ENCODE measurements around the gene FAM227B. TPM values are rescaled to one million over a fixed set of nuclear protein-coding genes. Genes with fewer than 3 reads are reported as not detected.
A peak's percentile ranks its signal among the peaks of the same experiment; 100 is the strongest.
"Not testable (repeated sequence)": the region's sequence is repeated elsewhere in the genome, so short reads cannot be mapped to it uniquely, and the experiment has no call there.

The FAM227B gene
- total RNA-seq, 4 donors from 2014 or later, result 1.1 to 4.1 (median 2.9) TPM

DNA sequence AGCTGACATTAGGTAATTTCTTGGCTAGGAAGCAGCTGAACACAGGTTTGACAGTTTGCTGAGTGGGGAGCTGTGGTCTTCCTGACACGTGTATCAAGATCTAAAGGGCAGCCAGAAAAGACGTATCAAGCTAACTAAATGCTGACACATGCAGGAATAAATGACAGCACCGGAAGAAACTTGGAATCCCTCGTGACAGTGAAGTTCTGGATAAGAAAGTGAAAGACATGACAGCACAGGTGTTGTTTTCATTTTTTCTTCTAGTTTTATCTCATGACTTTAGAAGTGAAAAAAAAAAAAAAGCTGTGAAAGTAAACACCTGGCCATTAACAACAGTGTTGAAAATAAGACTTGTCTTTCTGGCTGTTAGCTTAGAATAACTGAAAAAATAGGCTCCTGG is 148.9 kb downstream of the FAM227B start:
- H3K9me3 ChIP-seq, result no peaks in the 10 kb centered on the region
- H3K27me3 ChIP-seq, result no peaks in the 10 kb centered on the region
- no peaks in the 10 kb centered on the region for H3K4me1 ChIP-seq
- no peak for DNase-seq
- no peak overlapping the region for H3K4me3 ChIP-seq
- no peak overlapping the region for H3K27ac ChIP-seq
- TF ChIP-seq, protein P1, sequence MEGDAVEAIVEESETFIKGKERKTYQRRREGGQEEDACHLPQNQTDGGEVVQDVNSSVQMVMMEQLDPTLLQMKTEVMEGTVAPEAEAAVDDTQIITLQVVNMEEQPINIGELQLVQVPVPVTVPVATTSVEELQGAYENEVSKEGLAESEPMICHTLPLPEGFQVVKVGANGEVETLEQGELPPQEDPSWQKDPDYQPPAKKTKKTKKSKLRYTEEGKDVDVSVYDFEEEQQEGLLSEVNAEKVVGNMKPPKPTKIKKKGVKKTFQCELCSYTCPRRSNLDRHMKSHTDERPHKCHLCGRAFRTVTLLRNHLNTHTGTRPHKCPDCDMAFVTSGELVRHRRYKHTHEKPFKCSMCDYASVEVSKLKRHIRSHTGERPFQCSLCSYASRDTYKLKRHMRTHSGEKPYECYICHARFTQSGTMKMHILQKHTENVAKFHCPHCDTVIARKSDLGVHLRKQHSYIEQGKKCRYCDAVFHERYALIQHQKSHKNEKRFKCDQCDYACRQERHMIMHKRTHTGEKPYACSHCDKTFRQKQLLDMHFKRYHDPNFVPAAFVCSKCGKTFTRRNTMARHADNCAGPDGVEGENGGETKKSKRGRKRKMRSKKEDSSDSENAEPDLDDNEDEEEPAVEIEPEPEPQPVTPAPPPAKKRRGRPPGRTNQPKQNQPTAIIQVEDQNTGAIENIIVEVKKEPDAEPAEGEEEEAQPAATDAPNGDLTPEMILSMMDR (IDR thresholded peaks at IDR 0.05), result no peak
- no peak for TF ChIP-seq POLR2A (IDR thresholded peaks at IDR 0.05)
- H3K36me3 ChIP-seq, result no peaks in the 10 kb centered on the region

DNA sequence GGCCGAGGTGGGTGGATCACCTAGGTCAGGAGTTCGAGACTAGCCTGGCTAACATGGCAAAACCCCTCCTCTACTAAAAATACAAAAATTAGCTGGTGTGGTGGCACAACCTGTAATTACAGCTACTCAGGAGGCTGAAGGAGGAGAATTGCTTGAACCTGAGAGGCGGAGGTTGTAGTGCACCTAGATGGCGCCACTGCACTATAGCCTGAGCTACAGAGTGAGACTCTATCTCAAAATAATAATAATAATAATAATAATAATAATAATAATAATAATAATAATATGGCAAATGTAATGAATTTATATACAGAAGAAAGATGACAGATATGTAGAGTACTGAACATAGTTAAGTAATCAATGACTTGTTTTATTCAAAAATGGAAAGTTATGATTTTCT is 149.4 kb downstream of the FAM227B start:
- H3K4me3 ChIP-seq, H3K27me3 ChIP-seq, H3K4me1 ChIP-seq, H3K36me3 ChIP-seq, H3K27ac ChIP-seq, H3K9me3 ChIP-seq: not testable (repeated sequence)
- DNase-seq, result peak; percentile 16 to 53 (median 50)
- TF ChIP-seq, protein P1 (IDR thresholded peaks at IDR 0.05), result peak in 3 of 6 experiments; percentile 20 to 29 (median 28)

DNA sequence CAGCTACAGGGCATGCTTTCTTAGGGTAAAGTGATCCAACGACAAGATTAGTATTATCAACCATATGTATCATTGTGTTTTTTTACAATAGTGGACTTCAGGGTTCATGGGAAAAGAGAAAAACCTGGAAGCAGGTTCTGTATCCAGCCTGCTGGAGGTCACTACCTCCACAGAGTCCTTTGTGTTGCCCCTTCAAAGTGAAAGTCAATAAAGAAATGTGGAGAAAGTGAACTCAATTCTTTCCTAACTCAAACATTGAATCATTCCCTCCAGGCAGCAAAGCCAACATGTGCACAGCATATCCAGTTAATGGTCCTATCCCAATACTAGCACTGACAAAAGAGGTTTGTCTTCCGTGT is 152.2 kb downstream of the FAM227B start:
- TF ChIP-seq, protein P1 (IDR thresholded peaks at IDR 0.05), result no peak
- TF ChIP-seq POLR2A (IDR thresholded peaks at IDR 0.05), result no peak
- Histone ChIP-seq H3K4me1 (no peaks in the 10 kb centered on the region), H3K27ac (no peak overlapping the region), H3K27me3 (no peaks in the 10 kb centered on the region), H3K36me3 (no peaks in the 10 kb centered on the region), H3K4me3 (no peak overlapping the region), H3K9me3 (no peaks in the 10 kb centered on the region)
- DNase-seq, result no peak

DNA sequence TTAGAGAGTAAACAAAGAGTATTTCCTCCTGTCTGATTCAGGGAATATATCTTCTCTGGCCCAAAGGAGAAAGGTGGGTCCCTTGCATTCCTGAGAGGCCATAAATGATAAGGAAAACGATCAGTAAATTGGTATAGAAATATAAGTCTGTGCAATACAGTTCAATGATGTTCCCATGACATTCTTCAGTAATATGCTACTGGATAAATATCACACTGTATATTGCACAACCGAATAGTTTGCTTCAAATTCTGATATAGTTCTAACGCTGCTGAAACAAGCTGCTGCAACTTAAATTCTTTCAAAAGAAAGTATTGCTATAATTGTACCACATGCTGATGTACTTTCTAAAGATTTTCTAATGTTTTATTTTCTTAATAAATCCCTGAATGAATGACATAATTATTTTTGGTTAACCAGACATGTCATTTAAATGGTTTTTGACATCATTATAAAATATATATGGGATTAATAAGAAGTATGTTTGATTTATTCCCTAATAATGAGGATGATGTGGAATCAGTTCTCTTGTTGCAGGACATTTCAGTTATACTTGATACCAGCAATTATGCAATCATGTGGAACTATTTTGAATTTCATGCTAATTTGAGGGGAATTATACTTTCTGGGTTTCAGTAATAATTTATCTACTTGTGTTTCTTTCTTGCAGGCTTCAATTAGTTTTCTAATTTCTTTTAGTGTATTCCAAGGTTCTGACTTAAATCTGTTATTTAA is 152.7 kb downstream of the FAM227B start:
- Histone ChIP-seq H3K27ac (no peak overlapping the region), H3K4me1 (no peaks in the 10 kb centered on the region), H3K36me3 (no peaks in the 10 kb centered on the region), H3K9me3 (no peaks in the 10 kb centered on the region), H3K27me3 (no peaks in the 10 kb centered on the region), H3K4me3 (no peak overlapping the region)
- TF ChIP-seq, protein P1 (IDR thresholded peaks at IDR 0.05), result no peak
- no peak for TF ChIP-seq POLR2A (IDR thresholded peaks at IDR 0.05)
- no peak for DNase-seq

DNA sequence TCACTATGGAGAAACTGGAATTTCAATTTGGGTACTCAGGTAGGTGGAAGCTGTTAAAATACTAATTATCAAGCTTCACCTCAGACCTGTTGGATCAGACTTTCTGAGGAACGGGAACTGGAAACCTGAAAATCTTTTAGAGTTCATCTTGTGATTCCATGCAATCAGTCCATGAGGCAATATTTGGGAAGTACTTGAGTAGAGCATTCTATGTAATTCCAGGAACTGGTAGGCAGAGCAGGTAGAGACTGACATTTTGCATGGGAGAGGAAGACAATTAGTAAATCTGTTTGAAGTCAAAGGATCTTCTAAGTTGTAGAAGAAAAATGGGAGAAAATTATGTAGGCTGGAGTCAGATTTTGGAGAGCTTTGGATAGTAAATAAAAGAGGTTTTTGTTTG is 154.5 kb downstream of the FAM227B start:
- Histone ChIP-seq H3K27ac (peak overlapping the region in 2 of 4 donors; percentile 8 to 32), H3K27me3 (no peaks in the 10 kb centered on the region), H3K4me3 (no peak overlapping the region), H3K9me3 (no peaks in the 10 kb centered on the region), H3K4me1 (no peaks in the 10 kb centered on the region), H3K36me3 (no peaks in the 10 kb centered on the region)
- no peak for DNase-seq
- TF ChIP-seq POLR2A (IDR thresholded peaks at IDR 0.05), result no peak
- TF ChIP-seq, protein P1 (IDR thresholded peaks at IDR 0.05), result no peak

DNA sequence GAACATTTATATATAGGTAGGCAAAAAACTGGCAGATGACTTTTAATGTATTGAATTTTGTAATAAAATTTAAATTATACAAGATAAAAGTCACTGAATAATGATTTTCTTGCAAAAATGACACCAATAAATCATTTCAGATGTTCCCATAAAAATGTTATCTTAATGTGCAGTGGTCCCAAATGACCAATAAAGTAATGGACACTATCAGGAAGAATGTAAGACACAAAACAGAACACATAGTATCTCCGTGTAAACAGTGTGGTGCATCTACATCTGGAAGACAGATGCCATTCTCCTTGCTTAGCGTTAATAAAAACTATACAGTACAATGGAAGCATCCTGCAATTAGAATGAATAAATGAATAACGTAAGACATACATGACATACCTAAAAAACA is 156.1 kb downstream of the FAM227B start:
- H3K9me3 ChIP-seq, result no peaks in the 10 kb centered on the region
- H3K27me3 ChIP-seq, result no peaks in the 10 kb centered on the region
- no peak overlapping the region for H3K27ac ChIP-seq
- no peaks in the 10 kb centered on the region for H3K4me1 ChIP-seq
- TF ChIP-seq POLR2A (IDR thresholded peaks at IDR 0.05), result no peak
- TF ChIP-seq, protein P1 (IDR thresholded peaks at IDR 0.05), result no peak
- no peak overlapping the region for H3K4me3 ChIP-seq
- DNase-seq, result no peak
- H3K36me3 ChIP-seq, result no peaks in the 10 kb centered on the region
